ENCODE data around the gene DSG3.

- TF ChIP-seq, protein P1, sequence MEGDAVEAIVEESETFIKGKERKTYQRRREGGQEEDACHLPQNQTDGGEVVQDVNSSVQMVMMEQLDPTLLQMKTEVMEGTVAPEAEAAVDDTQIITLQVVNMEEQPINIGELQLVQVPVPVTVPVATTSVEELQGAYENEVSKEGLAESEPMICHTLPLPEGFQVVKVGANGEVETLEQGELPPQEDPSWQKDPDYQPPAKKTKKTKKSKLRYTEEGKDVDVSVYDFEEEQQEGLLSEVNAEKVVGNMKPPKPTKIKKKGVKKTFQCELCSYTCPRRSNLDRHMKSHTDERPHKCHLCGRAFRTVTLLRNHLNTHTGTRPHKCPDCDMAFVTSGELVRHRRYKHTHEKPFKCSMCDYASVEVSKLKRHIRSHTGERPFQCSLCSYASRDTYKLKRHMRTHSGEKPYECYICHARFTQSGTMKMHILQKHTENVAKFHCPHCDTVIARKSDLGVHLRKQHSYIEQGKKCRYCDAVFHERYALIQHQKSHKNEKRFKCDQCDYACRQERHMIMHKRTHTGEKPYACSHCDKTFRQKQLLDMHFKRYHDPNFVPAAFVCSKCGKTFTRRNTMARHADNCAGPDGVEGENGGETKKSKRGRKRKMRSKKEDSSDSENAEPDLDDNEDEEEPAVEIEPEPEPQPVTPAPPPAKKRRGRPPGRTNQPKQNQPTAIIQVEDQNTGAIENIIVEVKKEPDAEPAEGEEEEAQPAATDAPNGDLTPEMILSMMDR (IDR thresholded peaks at IDR 0.05) = no peak
- TF ChIP-seq POLR2AphosphoS5 (IDR thresholded peaks at IDR 0.05) = no peak
These were observed 38.3 kb upstream of the DSG3 start for GRCh38 chr18:31409276-31409675.

Measured in sigmoid colon (tissue), 4 donors.